NT2/D1 (cell line): Measurements from ENCODE around the gene TMEM14A.
A peak's percentile ranks its signal among the peaks of the same experiment; 100 is the strongest.
"Not testable (repeated sequence)": the region's sequence is repeated elsewhere in the genome, so short reads cannot be mapped to it uniquely, and the experiment has no call there.

ENCODE experiments used
- DNase-seq: peaks from one replicate; pipeline ENCODE4 v3.0.0-alpha.2; 2011; ENCODE audit warnings: low read depth, low spot score
- H3K27me3 ChIP-seq: 2 replicates; pipeline ENCODE4 v1.6.0; 2011; ENCODE audit warnings: mild to moderate bottlenecking; ENCODE audit not compliant: insufficient read length, insufficient read depth
- H3K36me3 ChIP-seq: 2 replicates; pipeline ENCODE4 v1.6.1; 2011; ENCODE audit warnings: mild to moderate bottlenecking, low read length, mixed read lengths; ENCODE audit not compliant: insufficient read depth, insufficient read length
- H3K4me1 ChIP-seq: 2 replicates; pipeline ENCODE4 v1.5.1; 2011; ENCODE audit not compliant: insufficient read depth, insufficient read length
- H3K4me3 ChIP-seq: 2 replicates; pipeline ENCODE4 v1.5.1; 2011; ENCODE audit warnings: low read depth; ENCODE audit not compliant: insufficient read length
- H3K9ac ChIP-seq: 2 replicates; pipeline ENCODE4 v1.6.0; 2011; ENCODE audit warnings: low read depth; ENCODE audit not compliant: insufficient read length
- H3K9me3 ChIP-seq: 2 replicates; pipeline ENCODE4 v1.5.1; 2011; ENCODE audit warnings: mild to moderate bottlenecking, low read length; ENCODE audit not compliant: insufficient read depth
- SUZ12 ChIP-seq: IDR thresholded peaks from 2 replicates; pipeline ENCODE4 v1.6.1; 2011; ENCODE audit not compliant: insufficient read length, insufficient read depth; ENCODE audit errors: extremely low read depth
- YY1 ChIP-seq: IDR thresholded peaks from 2 replicates; pipeline ENCODE4 v1.6.1; 2011; ENCODE audit not compliant: insufficient read length, insufficient read depth
- ZNF274 ChIP-seq: IDR thresholded peaks from 2 replicates; pipeline ENCODE4 v1.6.1; 2011; ENCODE audit warnings: mild to moderate bottlenecking, low read depth, low read length

The TMEM14A gene

GRCh38 chr6:52654592-52654991 is 16.3 kb upstream of the TMEM14A start:
- TF ChIP-seq ZNF274: no peak
- TF ChIP-seq SUZ12: no peak
- TF ChIP-seq YY1: no peak
- Histone ChIP-seq H3K4me1 (no peaks in the 10 kb centered on the region), H3K36me3 (no peaks in the 10 kb centered on the region), H3K9ac (no peak overlapping the region), H3K4me3 (no peak overlapping the region), H3K27me3 (no peaks in the 10 kb centered on the region), H3K9me3 (no peaks in the 10 kb centered on the region; the same call in 1 of the 2 replicates)
- DNase-seq: no peak

GRCh38 chr6:52655941-52656340 is 15.0 kb upstream of the TMEM14A start:
- not testable (repeated sequence) for H3K9ac ChIP-seq, DNase-seq, H3K36me3 ChIP-seq, H3K4me3 ChIP-seq, H3K27me3 ChIP-seq, H3K9me3 ChIP-seq, H3K4me1 ChIP-seq

GRCh38 chr6:52657870-52658269 is 13.0 kb upstream of the TMEM14A start:
- TF ChIP-seq SUZ12 (no peak), ZNF274 (no peak), YY1 (no peak)
- H3K4me3 ChIP-seq: no peak overlapping the region

GRCh38 chr6:52661551-52661950 is 9.4 kb upstream of the TMEM14A start:
- DNase-seq: no peak
- TF ChIP-seq SUZ12 (no peak), YY1 (no peak), ZNF274 (no peak)
- Histone ChIP-seq H3K27me3 (peaks cover 12% of the 10 kb centered on the region), H3K9ac (no peak overlapping the region), H3K4me1 (no peaks in the 10 kb centered on the region), H3K9me3 (no peaks in the 10 kb centered on the region), H3K36me3 (no peaks in the 10 kb centered on the region), H3K4me3 (no peak overlapping the region)

More at GRCh38 chr6:52657870-52658269, 13.0 kb upstream of the TMEM14A start:
- no peak for DNase-seq
- Histone ChIP-seq H3K9ac (no peak overlapping the region), H3K4me1 (no peaks in the 10 kb centered on the region), H3K9me3 (no peaks in the 10 kb centered on the region; the same call in 1 of the 2 replicates), H3K27me3 (no peaks in the 10 kb centered on the region), H3K36me3 (no peaks in the 10 kb centered on the region)

GRCh38 chr6:52662031-52662430 is 8.9 kb upstream of the TMEM14A start:
- no peak for DNase-seq
- no peak for TF ChIP-seq SUZ12
- no peak for TF ChIP-seq ZNF274
- TF ChIP-seq YY1: no peak
- no peaks in the 10 kb centered on the region for H3K4me1 ChIP-seq

GRCh38 chr6:52663120-52663935 is 7.6 kb upstream of the TMEM14A start:
- Histone ChIP-seq H3K36me3 (no peaks in the 10 kb centered on the region), H3K27me3 (peaks cover 12% of the 10 kb centered on the region), H3K9ac (no peak overlapping the region), H3K4me3 (no peak overlapping the region), H3K4me1 (no peaks in the 10 kb centered on the region), H3K9me3 (no peaks in the 10 kb centered on the region)
- DNase-seq: peak; percentile 22
- TF ChIP-seq ZNF274 (no peak), YY1 (no peak), SUZ12 (no peak)

More at GRCh38 chr6:52662031-52662430, 8.9 kb upstream of the TMEM14A start:
- no peak overlapping the region for H3K4me3 ChIP-seq
- peaks cover 12% of the 10 kb centered on the region for H3K27me3 ChIP-seq
- no peaks in the 10 kb centered on the region for H3K36me3 ChIP-seq
- H3K9ac ChIP-seq: no peak overlapping the region
- no peaks in the 10 kb centered on the region for H3K9me3 ChIP-seq

- Histone ChIP-seq H3K27me3 (peaks cover 12% of the 10 kb centered on the region), H3K4me1 (no peaks in the 10 kb centered on the region)
- DNase-seq: no peak
These were observed 7.1 kb upstream of the TMEM14A start for GRCh38 chr6:52663936-52664185.

More at GRCh38 chr6:52663936-52664185, 7.1 kb upstream of the TMEM14A start:
- Histone ChIP-seq H3K9me3 (no peaks in the 10 kb centered on the region), H3K4me3 (no peak overlapping the region), H3K9ac (no peak overlapping the region), H3K36me3 (no peaks in the 10 kb centered on the region)
- no peak for TF ChIP-seq YY1
- TF ChIP-seq SUZ12: no peak
- no peak for TF ChIP-seq ZNF274
